Epithelial cell of prostate (primary cell): ENCODE data around the gene ARHGAP35.
"Not testable (repeated sequence)": the region's sequence is repeated elsewhere in the genome, so short reads cannot be mapped to it uniquely, and the experiment has no call there.

ENCODE experiments used
- DNase-seq: peaks from one replicate; pipeline ENCODE4 v3.0.0-alpha.2; 2011; ENCODE audit warnings: low read depth, low spot score
- H3K27ac ChIP-seq: fragments of 450-650 bp; 2 replicates; pipeline ENCODE4 v1.5.1; 2017; ENCODE audit warnings: mild to moderate bottlenecking

The ARHGAP35 gene

DNA sequence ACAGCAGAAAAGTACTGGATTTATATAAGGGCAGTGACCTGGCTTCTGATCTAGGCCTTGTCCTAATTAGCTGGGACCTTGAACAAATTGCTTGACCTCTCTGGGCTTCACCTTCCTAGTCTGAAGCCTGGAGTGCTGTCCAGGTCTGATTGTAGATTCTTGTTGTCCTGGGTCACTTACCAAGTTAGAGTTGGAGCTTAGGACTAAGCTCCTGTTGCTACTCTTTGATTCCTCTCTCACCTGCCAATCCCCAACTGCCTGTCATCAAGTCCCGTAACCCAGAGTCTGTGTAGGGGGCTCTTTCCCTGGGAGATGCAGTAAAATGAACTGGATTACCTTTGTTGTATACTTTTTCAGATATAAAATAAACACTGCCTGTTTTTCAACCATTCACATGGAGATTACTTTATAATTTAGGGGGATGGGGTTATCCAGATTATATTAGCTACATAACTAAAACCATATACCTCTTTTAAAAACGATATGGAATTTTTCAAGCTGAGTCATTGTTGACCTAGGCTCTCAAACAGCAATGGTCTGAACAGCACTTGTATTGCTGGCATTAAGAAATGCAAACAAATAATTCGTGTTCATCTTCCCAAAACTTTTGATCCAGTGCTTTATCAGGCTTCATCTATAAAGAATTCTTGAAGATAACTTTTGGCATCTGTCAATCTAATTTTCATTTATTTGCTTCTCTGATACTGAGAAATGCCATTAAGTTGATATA lies 5.8 kb downstream of the ARHGAP35 start:
- DNase-seq = no peak
- H3K27ac ChIP-seq = peak overlapping the region; percentile 53

DNA sequence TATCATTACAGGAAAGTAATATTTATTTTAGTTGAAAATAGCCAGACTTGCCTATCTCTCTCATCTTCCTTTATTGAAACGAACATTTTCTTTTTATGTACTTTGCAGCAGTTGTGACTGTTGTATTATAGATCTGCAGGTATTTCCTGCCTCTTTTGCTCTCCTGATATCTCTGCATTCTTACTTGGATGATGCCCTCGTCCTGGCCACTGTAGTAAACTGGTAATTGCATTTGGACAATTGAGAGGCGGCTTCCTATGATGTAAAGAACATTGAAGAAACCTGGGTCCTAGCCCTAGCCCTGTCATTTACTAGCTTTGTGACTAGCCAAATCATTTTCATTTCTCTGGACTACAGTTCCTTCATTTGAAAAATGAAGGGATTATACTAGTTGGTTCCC lies 6.4 kb downstream of the ARHGAP35 start:
- DNase-seq = no peak
- peak overlapping the region; percentile 53 for H3K27ac ChIP-seq

DNA sequence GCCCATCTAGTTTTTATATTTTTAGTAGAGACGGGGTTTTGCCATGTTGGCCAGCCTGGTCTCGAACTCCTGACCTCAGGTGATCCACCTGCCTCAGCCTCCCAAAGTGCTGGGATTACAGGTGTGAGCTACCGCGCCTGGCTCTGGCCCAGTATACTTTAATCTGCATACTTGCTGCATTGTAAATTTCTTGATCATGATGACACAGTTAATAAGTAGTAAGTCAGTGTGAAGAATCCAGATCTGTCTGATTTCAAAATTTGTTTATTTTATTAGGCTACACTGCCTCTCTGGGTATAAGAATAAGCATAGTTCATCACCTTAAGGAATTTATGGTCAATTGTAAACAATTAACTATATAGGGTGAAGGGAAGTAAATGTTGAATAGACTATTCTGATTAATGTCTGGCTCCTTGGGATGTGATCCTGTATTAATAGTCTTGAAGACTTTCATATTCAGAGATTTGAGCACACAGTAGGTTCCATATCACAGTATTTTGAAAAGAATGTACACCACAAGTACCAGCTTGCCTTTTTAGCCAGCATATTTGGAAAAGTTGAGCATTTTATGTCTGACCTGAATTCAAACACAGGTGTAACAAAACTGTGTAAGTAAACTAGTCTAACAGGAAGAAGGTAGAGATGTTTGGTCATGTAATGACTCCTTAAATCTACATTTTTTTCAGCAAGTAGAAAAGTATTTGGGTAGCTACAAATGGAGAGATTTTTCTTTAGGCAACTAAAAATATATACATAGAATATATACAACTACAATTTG lies 7.4 kb downstream of the ARHGAP35 start:
- peak overlapping the region; percentile 53 for H3K27ac ChIP-seq
- no peak for DNase-seq

DNA sequence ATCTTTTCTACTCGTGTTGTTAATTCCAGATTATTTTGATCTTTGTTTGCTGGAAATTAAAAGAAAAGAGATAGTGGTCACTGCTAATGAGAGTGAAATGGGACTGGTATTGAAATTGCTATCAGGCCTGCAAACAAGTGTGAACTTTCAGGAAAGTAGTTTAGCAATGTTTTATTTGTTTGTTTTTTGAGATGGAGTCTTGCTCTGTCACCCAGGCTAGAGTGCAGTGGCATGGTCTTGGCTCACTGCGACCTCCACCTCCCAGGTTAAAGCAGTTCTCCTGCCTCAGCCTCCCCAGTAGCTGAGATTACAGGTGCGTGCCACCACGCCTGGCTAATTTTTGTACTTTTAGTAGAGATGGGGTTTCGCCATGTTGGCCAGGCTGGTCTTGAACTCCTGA lies 10.4 kb downstream of the ARHGAP35 start:
- DNase-seq, H3K27ac ChIP-seq: not testable (repeated sequence)

DNA sequence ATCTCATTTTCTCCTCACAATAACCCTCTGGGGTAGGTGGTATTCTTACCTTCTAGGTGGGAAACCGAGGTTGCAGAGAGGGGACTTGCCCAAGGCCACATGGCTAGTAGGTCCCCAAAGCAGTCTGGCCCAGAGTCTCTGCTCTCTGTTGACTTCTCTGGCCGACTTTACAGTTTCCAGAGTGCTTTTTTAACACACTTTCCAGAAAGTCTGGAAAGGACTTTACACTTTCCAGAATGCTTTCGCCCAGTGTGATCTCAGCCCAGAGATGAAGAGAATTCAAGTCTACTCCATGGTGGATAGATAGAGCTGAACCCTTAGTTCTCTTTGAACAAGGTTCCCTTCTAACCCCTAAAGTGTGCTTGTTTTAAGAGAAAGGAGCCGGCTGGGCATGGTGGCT lies 12.2 kb downstream of the ARHGAP35 start:
- peak overlapping the region; percentile 68 for H3K27ac ChIP-seq
- no peak for DNase-seq

DNA sequence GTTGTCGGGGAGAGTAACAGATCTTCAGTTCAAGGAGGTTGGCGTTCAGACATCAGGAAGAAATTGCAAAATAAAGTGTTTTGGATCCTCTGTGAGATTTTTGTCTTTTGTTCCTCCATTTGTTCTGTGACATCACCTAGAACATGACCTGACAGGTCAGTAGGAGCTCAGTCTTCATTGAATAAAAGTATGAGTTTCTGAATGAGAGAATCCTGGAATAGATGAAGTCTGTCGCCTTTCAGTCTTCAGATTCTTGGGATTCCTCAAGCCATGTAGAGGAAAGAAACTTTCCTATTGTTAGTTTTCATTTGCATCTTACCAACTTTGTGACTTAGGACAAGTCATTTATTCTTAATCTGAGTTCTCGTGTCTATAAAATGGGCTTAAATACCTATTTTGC lies 14.4 kb downstream of the ARHGAP35 start:
- peak overlapping the region; percentile 68 for H3K27ac ChIP-seq
- no peak for DNase-seq

DNA sequence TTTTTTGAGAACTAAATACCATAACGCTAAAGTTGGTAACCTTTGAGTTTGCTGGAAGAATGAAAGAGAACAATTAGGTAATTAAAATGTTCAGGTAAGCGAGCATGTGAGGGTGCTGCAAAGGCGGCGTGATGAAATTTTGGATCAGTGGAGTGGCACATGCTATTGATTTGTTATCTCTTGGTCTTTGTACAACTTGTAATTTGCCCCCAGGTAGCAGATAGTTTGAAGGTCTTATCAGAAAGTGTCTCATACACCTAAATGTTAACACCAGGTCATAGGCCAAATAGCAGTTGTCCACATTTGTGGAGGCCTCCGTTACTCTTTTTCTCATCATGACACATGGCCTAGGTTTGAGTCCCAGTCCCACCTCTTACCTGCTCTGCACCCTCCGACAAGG lies 14.9 kb downstream of the ARHGAP35 start:
- DNase-seq = no peak
- H3K27ac ChIP-seq = peak overlapping the region; percentile 68

DNA sequence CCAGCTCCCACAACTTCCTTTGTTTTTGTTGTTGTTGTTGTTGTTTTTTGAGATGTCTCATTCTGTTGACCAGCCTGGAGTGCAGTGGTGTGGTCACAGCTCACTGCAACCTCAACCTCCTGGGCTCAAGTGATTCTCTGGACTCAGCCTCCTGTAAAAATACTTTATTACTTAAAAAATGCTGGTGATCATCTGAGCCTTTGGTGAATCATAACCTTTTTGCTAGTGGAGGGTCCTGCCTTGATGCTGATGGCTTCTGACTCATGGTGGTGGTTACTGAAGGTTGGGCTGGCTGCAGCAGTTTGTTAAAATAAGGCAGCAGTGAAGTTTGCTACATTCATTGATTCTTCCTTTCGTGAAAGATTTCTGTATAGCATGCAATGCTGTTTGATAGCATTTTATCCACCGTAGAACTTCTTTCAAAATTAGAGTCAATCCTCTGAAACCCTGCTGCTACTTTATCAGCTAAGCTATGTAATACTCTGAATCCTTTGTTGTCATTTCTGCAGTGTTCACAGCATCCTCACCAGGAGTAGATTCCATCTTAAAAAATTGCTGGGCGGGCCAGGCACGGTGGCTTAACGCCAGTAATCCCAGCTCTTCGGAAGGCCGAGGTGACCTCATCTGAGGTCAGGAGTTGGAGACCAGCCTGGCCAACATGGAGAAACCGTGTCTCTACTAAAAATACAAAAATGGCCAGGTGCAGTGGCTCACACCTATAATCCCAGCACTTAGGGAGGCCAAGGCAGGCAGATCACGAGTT lies 18.0 kb downstream of the ARHGAP35 start:
- H3K27ac ChIP-seq = peak overlapping the region; percentile 4
- no peak for DNase-seq

DNA sequence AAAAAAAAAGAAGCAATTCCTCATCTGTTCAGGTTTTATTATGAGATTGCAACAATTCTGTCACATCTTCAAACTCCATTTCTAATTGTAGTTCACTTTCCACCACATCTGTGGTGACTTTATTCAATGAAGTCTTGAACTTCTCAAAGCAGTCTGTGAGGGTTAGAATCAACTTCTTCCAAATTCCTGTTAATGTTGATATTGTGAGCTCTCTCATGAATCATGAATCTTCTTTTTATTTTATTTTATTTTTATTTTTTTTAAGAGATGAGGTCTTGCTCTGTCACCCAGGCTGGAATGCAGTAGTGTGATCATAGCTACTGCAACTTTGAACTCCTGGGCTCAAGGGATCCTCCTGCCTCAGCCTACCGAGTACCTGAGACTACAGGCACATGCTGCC lies 19.6 kb downstream of the ARHGAP35 start:
- no peak overlapping the region for H3K27ac ChIP-seq
- DNase-seq = no peak

DNA sequence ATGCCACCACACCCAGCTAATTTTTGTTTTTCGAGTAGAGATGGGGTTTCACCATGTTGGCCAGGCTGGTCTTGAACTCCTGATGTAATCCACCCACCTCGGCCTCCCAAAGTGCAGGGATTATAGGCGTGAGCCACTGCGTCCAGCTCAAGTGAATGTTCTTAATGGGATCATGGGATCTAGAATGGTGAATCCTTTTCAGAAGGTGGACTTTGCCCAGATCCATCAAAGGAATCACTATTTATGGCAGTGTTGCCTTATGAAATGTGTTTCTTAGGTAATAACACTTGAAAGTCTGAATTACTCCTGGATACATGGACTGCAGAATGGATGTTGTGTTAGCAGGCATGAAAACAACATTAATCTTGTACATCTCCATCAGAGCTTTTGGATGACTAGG lies 20.3 kb downstream of the ARHGAP35 start:
- no peak overlapping the region for H3K27ac ChIP-seq
- DNase-seq = no peak

DNA sequence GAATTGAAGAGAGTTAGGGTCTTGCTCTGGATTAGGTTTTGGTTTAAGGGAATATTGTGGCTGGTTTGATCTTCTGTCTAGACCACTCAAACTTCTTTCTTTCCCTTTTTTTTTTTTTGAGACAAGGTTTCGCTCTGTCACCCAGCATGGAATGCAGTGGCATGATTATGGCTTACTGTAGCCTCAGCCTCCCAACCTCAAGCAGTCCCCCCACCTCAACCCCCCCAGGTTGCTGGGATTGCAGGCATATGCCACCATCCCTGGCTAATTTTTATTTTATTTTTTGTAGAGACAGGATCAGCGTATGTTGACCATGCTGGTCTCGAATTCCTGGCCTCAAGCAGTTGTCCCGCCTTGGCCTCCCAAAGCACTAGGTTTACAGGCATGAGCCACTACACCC lies 21.2 kb downstream of the ARHGAP35 start:
- H3K27ac ChIP-seq = no peak overlapping the region
- DNase-seq = no peak

DNA sequence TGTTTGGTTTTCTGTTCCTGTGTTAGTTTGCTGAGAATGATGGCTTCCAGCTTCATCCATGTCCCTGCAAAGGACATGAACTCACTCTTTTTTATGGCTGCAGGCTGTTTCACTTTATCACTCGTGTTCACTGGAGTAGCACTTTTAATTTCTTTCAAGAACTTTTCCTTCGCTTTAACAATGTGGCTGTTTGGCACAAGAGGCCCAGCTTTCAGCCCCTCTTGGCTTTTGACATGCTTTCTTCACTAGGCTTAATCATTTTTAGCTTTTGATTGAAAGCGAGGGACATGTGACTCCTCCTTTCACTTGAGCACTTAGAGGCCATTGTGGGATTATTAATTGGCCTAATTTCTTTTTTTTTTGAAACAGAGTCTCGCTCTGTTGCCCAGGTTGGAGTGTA lies 22.0 kb downstream of the ARHGAP35 start:
- DNase-seq, H3K27ac ChIP-seq: not testable (repeated sequence)

DNA sequence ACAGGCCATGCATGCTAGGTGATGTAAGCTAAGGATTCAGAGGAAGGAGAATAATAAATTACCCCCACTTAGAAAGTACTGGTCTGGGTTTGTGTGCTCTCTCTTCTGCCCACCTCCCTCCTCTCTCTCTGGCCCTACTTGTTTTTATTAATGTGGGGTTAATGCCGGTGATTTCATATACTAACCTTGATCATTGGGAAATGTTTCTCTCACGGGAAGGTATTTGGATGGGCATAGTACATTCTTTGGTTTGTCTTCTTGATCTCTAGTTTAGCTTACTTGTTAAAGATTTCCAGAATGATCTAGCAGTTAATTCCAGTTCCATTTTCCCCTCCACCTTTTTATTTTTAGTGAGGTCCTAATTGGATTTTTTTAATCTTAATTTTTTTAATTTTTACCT lies 24.6 kb downstream of the ARHGAP35 start:
- DNase-seq = no peak
- no peak overlapping the region for H3K27ac ChIP-seq

DNA sequence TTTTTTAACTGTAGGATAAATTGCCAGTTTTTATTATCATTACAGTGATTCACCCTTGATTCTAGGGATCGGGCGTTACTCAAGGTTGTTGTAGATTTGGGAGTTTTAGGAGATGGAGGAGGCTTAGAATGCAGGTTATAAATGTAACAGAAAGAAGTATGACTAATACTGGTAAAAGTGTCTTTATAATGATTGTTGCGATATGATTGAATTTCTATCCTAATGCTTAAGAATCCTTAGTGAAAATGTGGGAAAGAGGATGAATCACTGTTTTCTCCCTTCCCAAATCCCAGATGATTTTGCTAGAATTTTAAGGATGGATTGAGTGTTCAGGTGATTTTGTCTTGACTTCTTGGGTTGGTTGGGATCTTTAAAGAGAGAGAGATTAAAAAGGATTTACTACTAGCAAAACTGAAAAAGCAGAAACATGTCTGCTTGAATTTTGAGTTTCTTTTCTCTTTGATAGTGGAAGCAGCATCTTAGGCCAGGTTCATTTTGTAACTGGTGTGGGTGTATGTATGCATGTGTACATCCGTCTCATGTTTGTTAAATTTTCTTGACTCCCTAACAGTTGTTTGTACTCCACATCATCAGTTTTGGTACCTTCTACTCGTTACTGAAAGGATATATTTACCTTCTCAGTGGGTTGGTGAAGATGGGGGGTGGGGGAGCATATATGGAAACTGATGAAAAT lies 25.9 kb downstream of the ARHGAP35 start:
- no peak overlapping the region for H3K27ac ChIP-seq
- DNase-seq = no peak

DNA sequence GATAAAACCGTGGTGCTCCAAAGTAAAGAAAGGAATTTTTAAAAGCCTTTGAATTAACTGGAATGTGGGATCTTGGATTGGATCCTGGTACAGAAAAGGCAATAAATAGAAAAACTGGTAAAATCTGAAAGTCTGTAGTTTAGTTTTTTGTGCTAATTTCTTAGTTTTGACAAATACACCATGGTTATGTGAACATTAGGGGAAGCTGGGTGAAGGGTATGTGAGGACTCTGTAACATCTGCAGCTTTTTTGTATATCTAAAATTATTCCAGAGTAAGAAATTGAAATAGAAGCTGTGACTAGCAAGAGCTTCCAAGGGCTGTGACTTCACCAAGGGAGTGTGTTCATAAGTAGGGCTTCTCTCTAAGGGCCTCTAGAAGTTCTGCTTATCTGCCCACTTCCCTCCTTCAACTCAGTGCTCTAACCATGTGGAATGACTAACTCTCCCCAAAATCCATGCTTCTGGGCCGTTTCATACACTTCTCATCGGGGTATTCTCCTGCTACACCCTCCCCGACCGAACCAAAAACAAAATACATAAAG lies 26.5 kb downstream of the ARHGAP35 start:
- no peak overlapping the region for H3K27ac ChIP-seq
- DNase-seq = no peak

DNA sequence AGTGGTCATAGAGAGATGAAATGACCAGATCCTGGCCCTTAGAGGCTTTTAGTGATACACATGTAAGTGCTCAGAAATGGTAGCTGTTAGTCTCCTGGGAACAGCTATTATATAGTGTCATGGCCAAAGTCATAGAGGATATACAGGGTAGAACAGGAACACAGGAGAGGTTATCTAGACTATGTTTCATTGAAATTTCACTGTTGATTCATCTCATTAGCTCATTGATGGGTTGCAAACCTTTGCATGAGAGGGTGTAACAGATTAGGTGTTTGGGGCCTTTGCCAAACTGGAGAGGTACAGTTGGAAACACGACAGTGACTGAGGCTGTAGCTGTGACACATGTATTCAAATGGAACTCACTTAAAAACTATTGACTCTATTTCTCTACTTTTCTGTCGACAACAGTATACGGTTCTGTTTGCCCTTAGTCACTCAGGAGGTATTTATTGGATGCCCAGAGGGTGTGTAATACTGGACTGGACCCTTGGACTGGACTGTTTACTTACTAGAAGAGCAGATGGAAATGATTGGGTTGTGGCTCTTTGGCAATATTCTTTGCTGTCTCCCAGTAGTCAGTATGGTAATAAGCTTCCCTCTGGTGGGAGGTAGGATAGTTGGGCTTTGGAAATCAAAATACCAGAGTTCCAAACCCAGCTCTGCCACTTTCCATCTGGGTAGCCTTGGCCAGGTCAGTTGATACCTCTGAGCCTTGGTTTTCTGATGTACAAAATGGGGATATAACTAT lies 29.8 kb downstream of the ARHGAP35 start:
- H3K27ac ChIP-seq = peak overlapping the region; percentile 84
- DNase-seq = peak; percentile 27

DNA sequence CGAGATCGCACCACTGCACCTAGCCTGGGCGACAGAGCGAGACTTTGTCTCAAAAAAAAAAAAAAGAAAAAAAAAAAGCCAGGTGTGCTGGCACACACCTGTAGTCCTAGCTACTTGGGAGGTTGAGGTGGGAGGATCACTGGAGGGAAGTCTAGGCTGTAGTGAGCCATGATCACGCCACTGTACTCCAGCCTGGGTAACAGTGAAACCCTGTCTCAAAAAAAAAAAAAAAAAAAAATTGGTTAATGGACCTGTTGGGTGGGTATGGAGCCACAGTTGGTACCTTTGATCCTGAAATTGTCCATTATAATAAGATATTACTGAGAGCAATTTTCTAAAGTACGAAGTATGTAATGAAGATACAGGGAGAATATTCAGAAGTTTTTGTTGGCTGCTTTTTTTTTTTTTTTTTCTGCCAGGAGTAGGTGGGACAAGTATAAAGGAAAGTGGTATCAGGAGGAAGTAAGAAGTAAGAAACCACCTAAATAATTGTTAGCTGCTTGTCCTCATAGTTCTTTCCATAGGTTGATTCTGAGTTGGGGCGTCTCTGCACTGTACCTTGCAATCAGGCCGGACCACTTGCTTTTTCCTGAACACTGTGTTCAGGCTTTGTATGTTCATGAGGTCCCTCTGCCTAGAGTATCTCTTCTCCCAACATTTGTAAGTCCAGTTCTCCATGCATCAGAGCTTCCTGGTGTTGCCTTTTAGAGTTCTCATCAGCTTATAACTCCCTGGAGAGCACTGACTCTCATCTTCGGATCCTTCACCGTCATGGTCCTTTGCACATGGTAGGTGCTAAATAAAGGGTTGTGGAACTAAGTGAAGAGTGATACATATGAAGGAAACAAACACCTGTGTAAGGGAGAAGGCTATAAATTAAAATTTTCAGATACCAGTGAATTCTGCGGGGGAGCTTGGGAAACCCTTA lies 31.7 kb downstream of the ARHGAP35 start:
- H3K27ac ChIP-seq = peak overlapping the region; percentile 70
- no peak for DNase-seq

DNA sequence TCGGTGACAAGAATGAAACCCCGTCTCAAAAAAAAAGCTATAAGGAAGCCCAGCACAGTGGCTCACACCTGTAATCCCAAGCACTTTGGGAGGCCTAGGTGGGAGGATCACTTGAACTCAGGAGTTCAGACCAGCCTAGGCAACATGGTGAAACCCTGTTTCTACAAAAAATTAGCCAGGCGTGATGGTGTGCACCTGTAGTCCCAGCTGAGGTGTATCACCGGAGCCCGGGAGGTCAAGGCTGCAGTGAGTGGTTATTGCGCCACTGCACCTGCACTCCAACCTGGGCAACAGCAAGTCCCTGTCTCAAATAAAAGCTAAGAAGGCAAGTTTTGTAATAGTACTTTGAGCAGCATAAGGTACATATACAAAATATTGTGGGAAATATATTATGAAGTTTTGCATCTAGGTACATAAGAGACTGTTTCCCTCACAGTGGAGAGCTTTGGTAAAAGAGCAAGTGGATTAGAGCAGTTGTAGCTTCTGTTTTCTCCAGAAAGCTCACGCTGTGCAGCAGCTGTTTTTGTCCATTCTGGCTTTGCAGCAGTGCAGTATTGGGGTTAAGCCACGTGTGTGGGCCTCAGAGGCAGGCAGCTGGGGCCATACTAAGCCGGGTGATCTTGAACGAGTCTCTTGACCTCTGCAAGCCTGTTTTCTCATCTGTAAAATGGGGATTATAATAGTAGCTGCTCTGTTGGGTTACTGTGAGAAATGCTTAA lies 35.4 kb downstream of the ARHGAP35 start:
- no peak for DNase-seq
- no peak overlapping the region for H3K27ac ChIP-seq
